ENCODE data around the gene BIN1.

The BIN1 gene

GRCh38 chr2:127090281-127091120 lies 16.5 kb downstream of the BIN1 start:
- DNase-seq (ENCODE audit: low read depth in 2 of 2) = no peak

GRCh38 chr2:127089478-127090235 lies 17.3 kb downstream of the BIN1 start:
- no peak for DNase-seq (ENCODE audit: low read depth in 2 of 2)

GRCh38 chr2:127088706-127089105 lies 18.2 kb downstream of the BIN1 start:
- DNase-seq (ENCODE audit: low read depth in 2 of 2) = no peak

GRCh38 chr2:127087791-127088495 lies 19.0 kb downstream of the BIN1 start:
- no peak for DNase-seq (ENCODE audit: low read depth in 2 of 2)

- no peak for DNase-seq (ENCODE audit: low read depth in 2 of 2)
These were observed 19.8 kb downstream of the BIN1 start for GRCh38 chr2:127086990-127087790.

- no peak for DNase-seq (ENCODE audit: low read depth in 2 of 2)
These were observed 21.7 kb downstream of the BIN1 start for GRCh38 chr2:127085317-127085681.

GRCh38 chr2:127084611-127085316 lies 22.2 kb downstream of the BIN1 start:
- DNase-seq (ENCODE audit: low read depth in 2 of 2) = no peak

- DNase-seq (ENCODE audit: low read depth in 2 of 2) = no peak
These were observed 23.0 kb downstream of the BIN1 start for GRCh38 chr2:127083819-127084503.

- DNase-seq (ENCODE audit: low read depth in 2 of 2) = no peak
These were observed 24.0 kb downstream of the BIN1 start for GRCh38 chr2:127082974-127083373.

GRCh38 chr2:127081826-127082633 lies 24.9 kb downstream of the BIN1 start:
- DNase-seq (ENCODE audit: low read depth in 2 of 2) = peak; percentile 49 to 71

GRCh38 chr2:127080938-127081755 lies 25.8 kb downstream of the BIN1 start:
- peak; percentile 42 to 60 for DNase-seq (ENCODE audit: low read depth in 2 of 2)

GRCh38 chr2:127080226-127080937 lies 26.6 kb downstream of the BIN1 start:
- peak in 1 of 2 donors; percentile 52 for DNase-seq (ENCODE audit: low read depth in 2 of 2)

- no peak for DNase-seq (ENCODE audit: low read depth in 2 of 2)
These were observed 27.5 kb downstream of the BIN1 start for GRCh38 chr2:127079358-127079920.

GRCh38 chr2:127078666-127079270 lies 28.2 kb downstream of the BIN1 start:
- DNase-seq (ENCODE audit: low read depth in 2 of 2) = no peak

- DNase-seq (ENCODE audit: low read depth in 2 of 2) = no peak
These were observed 28.9 kb downstream of the BIN1 start for GRCh38 chr2:127078028-127078427.

- DNase-seq (ENCODE audit: low read depth in 2 of 2) = no peak
These were observed 30.0 kb downstream of the BIN1 start for GRCh38 chr2:127076924-127077323.

- no peak for DNase-seq (ENCODE audit: low read depth in 2 of 2)
These were observed 30.7 kb downstream of the BIN1 start for GRCh38 chr2:127076290-127076689.

Data from stimulated activated CD4-positive, alpha-beta T cell treated with anti-CD3 and anti-CD28 coated beads, Interleukin-15, amount 100 ng/mL, for 48 hours (primary cell).